Endothelial cell of hepatic sinusoid (primary cell): ENCODE data around the gene OTOP2.

Experiments used
- in situ Hi-C: cut with HindIII; loops from 2 replicates; pipeline ENCODE4 v1.10.0; 2017; ENCODE audit warnings: low sequenced_read_pairs

OTOP2 gene

GRCh38 chr17:74950207-74950606, 26.1 kb downstream of the OTOP2 start:
- in situ Hi-C loops: no loop called here

DNA sequence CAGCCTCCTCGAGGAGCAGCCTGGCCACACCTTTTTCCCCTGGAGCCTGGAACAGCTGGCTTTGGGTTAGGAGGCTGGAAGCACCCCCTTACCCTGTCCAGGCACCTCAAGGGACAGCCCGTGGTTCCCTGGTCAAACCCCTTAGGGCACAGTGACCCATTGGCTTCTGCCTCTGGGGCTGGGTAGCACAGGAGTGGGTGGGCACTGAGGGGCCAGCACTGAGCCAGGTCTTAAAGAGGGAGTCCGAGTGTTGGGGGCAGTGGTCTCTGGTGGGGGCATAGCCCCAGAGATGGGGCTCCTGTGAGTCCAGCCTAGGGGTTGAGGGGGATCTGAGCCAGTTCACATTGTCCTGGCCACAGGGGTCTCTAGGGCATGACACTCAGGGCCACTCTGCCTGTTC, 27.0 kb downstream of the OTOP2 start:
- in situ Hi-C loops: no loop called here

GRCh38 chr17:74951680-74952421, 27.8 kb downstream of the OTOP2 start:
- in situ Hi-C loops: no loop called here

- in situ Hi-C loops: no loop called here
Observed at GRCh38 chr17:74952431-74953133, 28.5 kb downstream of the OTOP2 start.

GRCh38 chr17:74953134-74953687, 29.1 kb downstream of the OTOP2 start:
- in situ Hi-C loops: no loop called here

DNA sequence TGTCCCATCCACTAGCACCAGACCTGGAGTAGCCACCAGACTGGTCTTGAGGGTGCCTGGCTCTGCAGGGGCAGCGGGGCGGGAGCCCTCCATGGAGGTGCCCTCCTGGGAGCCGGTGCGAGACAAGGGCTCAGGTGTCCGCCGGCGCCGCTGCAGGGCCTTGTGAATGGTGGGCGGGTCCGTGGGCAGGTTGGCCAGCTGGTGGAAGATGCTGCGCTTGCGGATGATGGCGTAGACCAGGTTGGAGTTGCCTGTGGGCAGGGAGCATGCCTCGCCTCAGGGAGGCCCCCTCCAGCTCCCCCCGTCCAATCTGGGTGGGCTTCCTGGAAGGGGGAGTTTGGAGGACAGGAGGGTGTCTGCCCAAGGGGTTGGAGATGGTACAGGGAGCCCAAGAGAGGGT, 30.0 kb downstream of the OTOP2 start:
- in situ Hi-C loops: no loop called here

GRCh38 chr17:74954665-74955421, 30.8 kb downstream of the OTOP2 start:
- in situ Hi-C loops: loop anchor here (5.0 kb wide), 1 partner anchor 62 kb away; no protein-coding TSS in a partner anchor

DNA sequence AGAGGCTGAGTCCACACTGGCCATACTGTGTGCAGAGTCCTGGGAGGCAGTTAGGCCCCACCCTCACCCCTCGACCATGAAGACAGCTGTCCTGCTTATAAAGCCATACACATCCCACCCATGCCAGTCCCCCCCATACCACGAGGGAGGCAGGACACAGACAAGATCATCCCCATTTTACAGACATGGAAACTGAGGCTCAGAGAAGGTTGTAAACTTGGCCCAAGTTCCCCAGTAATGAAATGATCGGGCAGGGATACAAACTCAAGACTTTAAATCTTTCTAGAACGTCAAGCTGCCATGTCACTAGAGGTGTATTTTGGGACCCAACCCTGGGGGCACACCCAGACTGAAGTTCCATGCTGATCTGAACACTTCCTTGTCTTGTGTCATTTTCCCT, 32.0 kb downstream of the OTOP2 start:
- in situ Hi-C loops: loop anchor here (5.0 kb wide), 1 partner anchor 61 kb away; no protein-coding TSS in a partner anchor

- in situ Hi-C loops: loop anchor here (5.0 kb wide), 1 partner anchor 59 kb away; no protein-coding TSS in a partner anchor
Observed at GRCh38 chr17:74957935-74958740, 34.1 kb downstream of the OTOP2 start.

DNA sequence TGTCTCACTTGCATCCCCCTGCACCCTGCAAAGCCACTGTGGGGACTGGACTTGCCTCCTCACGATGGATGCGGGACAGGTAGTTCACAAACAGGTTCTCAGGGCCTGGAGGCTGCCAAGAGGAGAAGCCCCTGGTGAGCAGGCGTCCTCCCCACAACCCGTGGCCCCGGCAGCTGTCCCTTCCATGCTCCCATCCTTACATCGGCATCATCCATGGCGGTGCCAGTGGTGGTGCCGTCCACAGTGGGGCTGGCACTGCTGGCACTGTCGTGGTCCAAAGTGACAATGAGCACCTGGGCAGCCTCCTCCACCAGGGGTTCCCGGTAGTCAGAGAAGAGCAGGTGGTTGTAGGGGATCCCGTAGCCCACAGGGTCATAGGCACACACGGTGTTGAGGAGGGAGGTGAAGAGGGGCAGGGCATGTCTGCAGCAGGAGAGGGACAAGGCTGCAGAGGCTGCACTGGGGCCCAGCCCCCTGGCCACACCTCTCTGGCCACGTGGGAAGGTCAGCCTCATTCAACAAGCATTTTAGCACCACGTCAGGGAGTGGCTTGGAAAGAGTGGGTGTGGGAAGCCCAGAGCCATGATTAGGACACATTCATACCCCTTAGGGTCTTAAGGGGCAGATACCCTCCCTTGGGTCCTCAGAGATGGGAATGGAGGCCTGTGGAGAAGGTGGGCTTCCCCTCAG, 35.9 kb downstream of the OTOP2 start:
- in situ Hi-C loops: loop anchor here (5.0 kb wide), 1 partner anchor 57 kb away; no protein-coding TSS in a partner anchor

DNA sequence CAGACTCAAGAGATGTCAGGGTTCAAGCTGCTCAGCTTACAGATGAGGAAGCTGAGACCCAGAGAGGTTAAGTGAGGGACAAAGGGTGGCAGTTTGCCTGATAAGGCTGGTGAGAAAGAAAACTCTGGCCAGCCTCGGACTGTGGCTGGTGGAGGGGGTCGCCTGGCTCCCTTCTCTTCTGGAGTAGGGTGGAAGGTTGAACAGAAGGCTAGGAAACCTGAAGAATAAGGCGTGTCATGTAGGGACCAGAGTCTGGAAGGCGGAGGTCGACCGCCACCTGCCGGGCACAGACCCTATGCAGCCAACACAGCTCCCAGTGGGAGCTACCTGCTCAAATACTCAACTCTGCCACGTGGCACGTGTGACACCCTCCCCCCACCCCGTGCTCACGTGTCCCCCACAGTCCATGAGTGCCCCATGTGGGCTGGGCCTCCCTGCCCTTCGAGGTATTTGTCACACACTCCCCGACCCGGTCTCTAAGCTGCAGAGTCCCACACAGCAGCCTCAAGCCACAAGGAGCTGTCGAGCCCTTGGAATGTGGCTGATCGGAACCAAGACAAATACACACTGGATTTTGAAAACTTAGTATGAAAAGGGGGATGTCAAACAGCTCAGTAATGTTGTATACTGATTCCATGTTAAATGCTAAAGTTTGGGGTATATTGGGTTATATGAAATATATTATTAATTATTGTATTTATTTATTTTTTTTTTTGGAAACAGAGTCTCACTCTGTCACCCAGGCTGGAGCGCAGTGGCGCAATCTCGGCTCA, 36.7 kb downstream of the OTOP2 start:
- in situ Hi-C loops: no loop called here

GRCh38 chr17:74961657-74962350, 37.7 kb downstream of the OTOP2 start:
- in situ Hi-C loops: no loop called here

- in situ Hi-C loops: no loop called here
Observed at GRCh38 chr17:74962622-74963394, 38.7 kb downstream of the OTOP2 start.

GRCh38 chr17:74963656-74964055, 39.6 kb downstream of the OTOP2 start:
- in situ Hi-C loops: no loop called here

GRCh38 chr17:74964246-74964761, 40.2 kb downstream of the OTOP2 start:
- in situ Hi-C loops: no loop called here

- in situ Hi-C loops: no loop called here
Observed at GRCh38 chr17:74964988-74965622, 41.0 kb downstream of the OTOP2 start.

DNA sequence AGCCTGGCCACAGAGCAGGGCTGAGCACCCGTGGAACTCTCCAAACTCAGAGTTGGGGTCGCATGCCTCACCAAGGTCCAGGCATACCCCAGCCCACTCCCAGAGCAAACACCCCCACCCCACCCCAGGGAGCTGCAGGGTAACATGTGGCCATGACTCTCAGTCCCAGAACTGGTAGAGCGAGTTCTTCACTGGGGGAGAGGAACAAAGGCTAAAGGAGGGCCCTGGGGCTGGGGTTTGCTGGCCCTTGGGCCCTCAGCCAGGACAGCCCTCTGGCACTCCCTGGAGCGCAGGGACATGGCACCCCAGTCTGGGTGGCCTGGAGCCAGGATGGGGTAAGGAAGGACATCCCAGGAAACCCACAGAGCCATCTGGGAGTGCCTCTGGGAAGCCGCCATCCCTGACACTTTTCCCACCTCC, 44.3 kb downstream of the OTOP2 start:
- in situ Hi-C loops: no loop called here
